ENCODE data around the gene SMCO2.

The SMCO2 gene

DNA sequence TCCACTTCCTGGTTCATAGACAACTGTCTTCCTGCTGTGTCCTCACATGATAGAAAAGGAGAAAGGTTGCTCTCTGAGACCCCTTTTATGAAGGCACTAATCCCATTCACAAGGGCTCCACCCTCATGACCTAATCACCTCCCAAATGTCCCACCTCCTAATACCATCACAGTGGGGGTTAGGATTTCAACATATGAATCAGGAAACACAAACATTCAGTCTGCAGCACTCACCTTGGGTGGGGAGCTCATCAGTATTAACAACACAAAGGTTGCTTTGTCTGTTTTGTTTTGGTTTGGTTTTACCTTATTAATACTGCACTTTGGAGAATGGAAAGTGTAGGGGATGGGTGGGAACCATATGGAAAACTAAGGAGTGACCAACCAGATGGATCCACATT, 10.5 kb upstream of the SMCO2 start:
- TF ChIP-seq GATA3 (IDR thresholded peaks at IDR 0.05; ENCODE audit: low read depth, low read length) = no peak
- no peak for TF ChIP-seq GATA2 (IDR thresholded peaks at IDR 0.05; ENCODE audit: low read depth, low read length)

DNA sequence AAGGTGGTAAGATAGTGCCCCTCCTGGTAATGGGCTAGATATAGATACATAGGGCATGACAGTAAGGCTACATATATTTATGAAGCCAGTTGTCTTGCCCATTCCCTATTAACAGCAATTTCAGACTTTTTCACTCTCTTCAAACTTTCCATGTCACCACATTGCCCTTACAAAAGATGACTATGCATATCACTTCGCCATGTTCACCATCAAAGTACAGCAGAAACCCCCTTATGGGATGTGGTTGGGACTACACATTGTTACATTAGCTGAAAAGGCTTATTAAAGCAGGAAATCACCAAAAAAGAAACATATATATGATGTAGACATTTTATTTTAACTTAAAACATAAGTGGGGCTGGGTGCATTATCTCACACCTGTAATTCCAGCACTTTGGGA, 9.8 kb upstream of the SMCO2 start:
- no peak for TF ChIP-seq GATA3 (IDR thresholded peaks at IDR 0.05; ENCODE audit: low read depth, low read length)

DNA sequence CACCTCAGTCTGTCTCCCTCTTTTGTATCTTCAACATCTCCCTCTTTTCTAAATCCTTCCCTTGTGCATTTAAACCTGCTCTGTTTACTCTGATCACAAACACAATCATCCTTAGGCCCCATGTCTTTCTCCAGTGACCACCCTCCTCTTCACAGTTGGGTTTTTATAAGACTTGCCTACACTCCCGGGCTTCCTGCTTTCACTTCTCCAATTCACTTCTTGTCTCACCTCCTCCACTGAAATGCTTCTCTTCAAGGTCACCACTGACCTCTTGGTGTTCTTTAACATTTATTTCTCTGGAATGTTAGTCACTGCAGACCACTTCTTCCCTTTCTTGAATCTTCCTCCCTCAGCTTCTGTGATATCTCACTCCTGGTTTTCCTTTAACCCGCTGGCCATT, 8.7 kb upstream of the SMCO2 start:
- TF ChIP-seq GATA2 (IDR thresholded peaks at IDR 0.05; ENCODE audit: low read depth, low read length) (no peak), GATA3 (IDR thresholded peaks at IDR 0.05; ENCODE audit: low read depth, low read length) (no peak)

DNA sequence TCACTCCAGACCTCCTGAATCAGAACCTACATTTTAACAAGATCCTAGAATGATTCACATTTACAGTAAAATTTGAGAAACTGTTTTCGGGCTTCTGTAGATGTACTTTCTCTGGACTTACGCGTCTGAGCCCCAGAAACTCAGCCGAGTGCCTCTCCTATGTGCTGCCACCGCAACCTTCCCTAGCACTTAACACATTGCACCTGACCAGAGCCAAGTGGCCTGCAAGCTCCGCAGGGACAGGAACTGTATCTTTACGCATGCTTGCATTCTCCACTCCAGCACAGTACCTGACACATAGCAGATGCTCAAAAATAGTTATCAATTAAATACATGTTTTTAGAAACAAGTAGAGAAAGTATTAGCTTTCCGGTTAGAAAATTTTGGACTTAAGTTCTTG, 1.2 kb downstream of the SMCO2 start:
- TF ChIP-seq GATA2 (IDR thresholded peaks at IDR 0.05; ENCODE audit: low read depth, low read length) (no peak), GATA3 (IDR thresholded peaks at IDR 0.05; ENCODE audit: low read depth, low read length) (no peak)

DNA sequence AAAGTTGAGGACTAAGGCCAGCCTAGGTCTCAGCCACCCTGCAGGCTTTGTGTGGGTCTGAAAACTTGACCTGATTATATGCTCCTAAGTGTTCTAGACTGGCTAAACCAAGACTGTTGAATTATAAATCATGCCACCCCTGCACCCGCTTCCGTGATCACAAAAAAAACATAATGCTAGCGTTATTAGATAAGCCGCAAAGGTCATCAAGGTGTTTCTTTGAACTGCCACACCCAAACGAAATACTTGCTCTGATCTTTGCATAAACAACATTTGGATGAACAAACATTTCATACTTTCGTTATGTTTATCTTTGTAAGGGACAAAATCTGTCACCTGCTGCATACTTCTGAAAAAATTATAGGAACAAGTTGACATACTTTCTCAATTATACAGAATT, 2.5 kb downstream of the SMCO2 start:
- TF ChIP-seq GATA2 (IDR thresholded peaks at IDR 0.05; ENCODE audit: low read depth, low read length) = no peak
- TF ChIP-seq GATA3 (IDR thresholded peaks at IDR 0.05; ENCODE audit: low read depth, low read length) = no peak

DNA sequence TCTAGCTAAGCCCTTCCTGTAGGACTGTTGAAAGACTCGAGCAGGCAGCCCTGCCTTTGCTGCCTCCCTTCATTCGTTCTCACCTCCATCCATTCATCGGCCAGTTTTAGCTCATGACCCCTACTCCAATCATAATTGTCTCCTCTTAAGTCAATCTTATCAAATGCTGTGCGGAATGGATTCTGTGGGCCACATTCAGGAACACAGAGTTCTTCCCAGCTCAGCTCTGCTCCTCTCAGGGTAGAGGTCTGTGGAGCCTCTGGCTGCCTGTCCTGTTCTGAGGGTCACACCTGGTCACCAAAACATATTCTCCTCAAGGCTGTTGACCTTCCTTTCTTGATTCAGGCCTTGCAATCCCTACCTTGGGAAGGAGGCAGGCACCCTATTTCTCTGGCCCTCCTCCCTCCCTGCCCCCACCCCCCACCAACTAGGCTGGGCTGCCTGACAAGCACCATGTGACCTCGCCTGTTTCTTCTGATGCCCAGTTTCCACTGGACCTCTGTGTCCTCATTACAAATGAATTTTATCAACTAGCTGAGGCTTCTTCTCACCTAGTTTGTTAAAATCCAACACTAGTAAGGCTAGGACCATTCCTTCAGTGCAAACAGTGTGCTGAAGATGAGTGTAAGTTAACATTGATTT, 3.5 kb downstream of the SMCO2 start:
- TF ChIP-seq GATA3 (IDR thresholded peaks at IDR 0.05; ENCODE audit: low read depth, low read length) (no peak), GATA2 (IDR thresholded peaks at IDR 0.05; ENCODE audit: low read depth, low read length) (no peak)

DNA sequence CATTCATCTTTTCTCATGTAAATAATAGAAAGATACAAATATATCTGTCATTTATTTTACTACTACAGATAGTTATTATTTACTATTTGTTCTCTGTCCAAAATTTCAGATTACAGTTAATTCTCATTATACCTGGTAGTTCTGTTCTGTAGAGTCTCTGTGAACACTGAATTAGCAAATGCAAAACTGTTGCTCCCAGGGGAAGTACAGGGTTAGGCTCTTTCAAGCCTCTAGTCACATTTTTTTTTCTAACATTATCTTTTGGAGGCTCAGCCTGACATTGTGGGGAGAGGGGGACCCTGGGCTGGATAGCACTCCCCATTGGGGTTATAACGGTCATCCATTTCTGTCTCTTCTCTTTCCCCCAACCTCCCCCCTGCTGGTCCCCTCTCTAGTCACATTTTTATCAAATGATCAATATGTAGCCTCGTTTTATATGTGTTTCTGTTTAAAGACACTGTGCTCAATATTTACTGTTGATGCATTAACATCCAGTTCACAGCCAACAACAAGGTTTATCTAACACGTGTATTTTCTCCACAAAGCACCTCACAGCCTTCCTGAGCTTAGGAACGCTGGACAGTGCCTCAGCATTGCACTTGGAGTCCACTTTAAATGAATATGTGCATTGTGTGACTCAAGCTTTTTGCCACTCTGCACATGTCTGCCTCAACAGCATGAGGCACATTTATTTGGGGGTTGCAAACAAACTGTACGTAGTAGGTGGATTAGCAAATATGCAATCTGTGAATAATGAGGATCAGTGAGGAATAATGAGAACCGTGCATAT, 4.7 kb downstream of the SMCO2 start:
- TF ChIP-seq GATA2 (IDR thresholded peaks at IDR 0.05; ENCODE audit: low read depth, low read length) (no peak), GATA3 (IDR thresholded peaks at IDR 0.05; ENCODE audit: low read depth, low read length) (no peak)

DNA sequence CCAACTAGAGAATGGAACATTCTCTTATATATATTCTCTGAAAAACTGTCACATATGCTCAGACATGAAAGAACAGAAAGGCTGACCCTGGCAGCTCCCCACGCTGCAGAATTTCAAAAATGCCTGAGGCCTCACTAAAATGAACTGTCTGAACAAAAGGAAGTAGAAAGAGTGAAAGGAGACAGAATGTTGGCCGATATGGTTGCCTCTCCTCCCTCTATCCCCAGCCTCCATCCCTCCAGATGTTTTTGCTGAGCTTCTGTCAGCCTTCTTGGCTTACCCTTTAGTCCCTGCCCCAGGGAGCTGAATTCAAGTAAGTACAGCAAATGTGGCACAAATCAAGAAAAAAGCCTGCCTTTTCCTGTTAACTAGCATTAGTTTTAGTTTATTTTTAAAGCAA, 6.9 kb downstream of the SMCO2 start:
- TF ChIP-seq GATA3 (IDR thresholded peaks at IDR 0.05; ENCODE audit: low read depth, low read length) (no peak), GATA2 (IDR thresholded peaks at IDR 0.05; ENCODE audit: low read depth, low read length) (no peak)

DNA sequence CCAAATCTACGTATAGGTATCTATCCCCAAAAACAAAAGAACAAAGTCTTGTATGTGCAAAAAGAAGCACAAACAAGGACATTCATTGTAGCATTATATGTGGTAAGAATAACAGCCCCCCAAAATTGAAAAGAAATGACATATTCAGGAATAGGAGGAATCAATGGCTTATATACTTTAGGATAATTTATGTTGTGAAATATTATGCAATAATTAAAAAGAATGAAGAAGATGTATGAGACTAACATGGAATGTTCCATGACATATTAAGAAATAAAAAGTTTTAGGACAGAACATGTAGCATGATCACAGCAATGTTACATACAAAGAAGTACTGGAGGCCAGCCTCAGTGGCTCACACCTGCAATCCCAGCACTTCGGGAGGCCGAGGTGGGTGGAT, 9.1 kb downstream of the SMCO2 start:
- TF ChIP-seq GATA3 (IDR thresholded peaks at IDR 0.05; ENCODE audit: low read depth, low read length) = no peak
- no peak for TF ChIP-seq GATA2 (IDR thresholded peaks at IDR 0.05; ENCODE audit: low read depth, low read length)

DNA sequence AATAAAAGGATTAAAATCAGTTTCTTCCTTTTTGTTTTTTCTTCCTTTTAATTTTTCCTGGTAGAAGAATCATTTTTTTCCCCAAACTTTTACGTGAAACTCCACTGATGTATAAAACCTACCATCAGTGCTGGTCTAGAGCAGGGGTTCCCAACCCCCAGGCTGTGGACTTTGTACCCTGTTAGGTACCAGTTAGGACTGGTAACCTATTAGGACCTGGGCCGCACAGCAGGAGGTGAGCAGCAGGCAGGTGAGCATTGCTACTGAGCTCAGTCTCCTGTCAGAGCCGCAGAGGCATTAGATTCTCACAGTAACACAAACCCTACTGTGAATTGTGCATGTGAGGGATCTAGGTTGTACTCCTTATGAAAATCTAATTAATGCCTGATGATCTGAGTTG, 10.1 kb downstream of the SMCO2 start:
- TF ChIP-seq GATA3 (IDR thresholded peaks at IDR 0.05; ENCODE audit: low read depth, low read length) (no peak), GATA2 (IDR thresholded peaks at IDR 0.05; ENCODE audit: low read depth, low read length) (no peak)

DNA sequence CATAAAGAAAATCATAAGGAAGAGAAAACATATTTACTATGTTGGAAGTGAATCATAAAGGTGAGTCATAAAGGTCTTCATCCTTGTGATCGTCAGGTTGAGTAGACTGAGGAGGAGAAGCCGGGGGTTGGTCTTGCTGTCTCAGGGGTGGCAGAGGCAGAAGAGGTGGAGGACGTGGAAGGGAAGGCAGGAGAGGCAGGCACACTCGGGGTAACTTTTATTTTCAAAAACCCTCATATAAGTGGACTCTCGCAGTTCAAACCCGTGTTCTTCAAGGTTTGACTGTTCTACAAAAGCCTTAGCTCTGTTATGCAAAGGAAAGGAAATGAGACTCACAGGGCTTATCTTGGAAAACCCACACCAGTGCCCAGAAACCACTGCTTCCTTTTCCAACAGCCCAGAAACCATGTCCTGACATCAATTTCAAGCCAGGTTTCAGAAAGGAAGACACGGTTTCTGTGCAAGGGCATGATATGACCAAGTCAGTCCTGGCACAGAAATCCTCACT, 14.0 kb downstream of the SMCO2 start:
- TF ChIP-seq GATA3 (IDR thresholded peaks at IDR 0.05; ENCODE audit: low read depth, low read length) = no peak
- no peak for TF ChIP-seq GATA2 (IDR thresholded peaks at IDR 0.05; ENCODE audit: low read depth, low read length)

DNA sequence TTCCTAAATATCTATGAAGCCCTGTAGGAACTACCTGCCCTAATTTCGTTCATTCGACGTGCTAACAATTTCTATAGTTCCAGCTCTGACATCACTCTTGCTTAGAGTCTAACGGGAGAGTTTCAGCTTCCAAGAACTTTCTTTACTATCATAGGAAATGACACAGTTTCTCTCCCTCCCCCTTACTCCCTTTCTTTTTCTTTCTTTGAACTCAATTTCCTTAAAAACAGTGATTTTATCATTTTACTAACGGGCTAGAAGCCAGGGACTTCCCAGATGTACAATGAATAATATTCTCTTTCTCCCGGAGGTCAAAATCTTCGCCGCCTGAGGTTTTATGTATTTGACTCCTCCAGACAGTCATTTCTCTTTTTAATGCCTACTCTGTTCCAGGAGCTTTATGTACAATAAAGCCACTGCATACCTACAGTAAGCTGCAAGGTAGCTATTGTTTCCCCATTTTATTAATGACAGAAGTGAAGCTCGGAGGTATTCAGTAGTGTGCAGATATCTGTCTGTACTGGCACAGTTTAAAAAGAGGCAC, 15.7 kb downstream of the SMCO2 start:
- no peak for TF ChIP-seq GATA2 (IDR thresholded peaks at IDR 0.05; ENCODE audit: low read depth, low read length)
- no peak for TF ChIP-seq GATA3 (IDR thresholded peaks at IDR 0.05; ENCODE audit: low read depth, low read length)

DNA sequence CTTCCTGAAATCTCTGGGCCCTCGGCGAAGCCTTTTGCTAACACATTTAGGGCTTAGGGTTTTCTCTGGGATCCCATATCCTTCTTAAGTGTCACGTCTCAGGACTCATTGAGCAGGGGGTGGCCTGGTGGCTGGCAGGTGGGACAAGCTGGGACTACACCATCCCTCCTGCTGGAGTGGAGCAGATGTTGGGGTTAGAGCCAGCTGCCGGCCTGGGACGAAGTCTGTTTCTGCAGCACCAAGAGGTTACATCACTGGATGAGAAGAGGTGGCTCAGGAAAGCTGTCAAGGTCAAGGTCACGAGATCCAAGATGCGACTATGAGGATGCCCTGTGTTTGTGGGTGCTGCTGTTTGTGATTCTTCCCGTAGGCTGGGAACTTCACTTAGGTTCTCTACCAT, 16.3 kb downstream of the SMCO2 start:
- no peak for TF ChIP-seq GATA2 (IDR thresholded peaks at IDR 0.05; ENCODE audit: low read depth, low read length)

DNA sequence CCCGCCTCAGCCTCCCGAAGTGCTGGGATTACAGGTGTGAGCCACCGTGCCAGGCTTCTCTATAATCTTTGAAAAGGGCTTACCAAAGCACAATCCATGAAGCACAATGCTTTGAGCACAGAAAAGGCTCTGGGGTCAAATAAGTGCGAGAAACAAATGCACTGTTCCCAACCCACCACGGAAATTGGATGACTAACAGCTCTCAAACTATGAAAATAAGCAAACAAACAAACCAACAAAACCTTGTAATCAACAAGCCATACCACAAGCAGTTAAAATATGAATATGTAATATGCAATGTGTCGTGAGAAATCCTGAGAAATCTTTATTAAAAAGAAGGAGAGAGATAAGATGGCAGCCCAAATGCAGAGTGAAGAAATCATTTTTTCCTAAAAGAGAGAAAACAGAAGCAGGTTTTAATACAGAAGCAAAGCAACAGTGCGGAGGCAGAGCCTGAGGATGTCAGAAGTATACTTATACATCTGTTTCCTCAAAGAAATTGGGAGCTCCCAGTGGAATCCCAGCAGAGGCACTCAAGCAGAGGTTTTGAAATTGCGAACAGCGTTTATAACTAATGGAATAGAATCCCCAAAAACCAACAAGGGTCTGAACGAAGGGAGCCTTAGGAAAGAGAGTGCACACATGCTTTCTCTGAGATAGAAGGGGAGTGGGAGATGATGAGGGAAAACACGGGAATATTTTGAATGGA, 17.1 kb downstream of the SMCO2 start:
- TF ChIP-seq GATA2 (IDR thresholded peaks at IDR 0.05; ENCODE audit: low read depth, low read length) = no peak
- TF ChIP-seq GATA3 (IDR thresholded peaks at IDR 0.05; ENCODE audit: low read depth, low read length) = no peak

DNA sequence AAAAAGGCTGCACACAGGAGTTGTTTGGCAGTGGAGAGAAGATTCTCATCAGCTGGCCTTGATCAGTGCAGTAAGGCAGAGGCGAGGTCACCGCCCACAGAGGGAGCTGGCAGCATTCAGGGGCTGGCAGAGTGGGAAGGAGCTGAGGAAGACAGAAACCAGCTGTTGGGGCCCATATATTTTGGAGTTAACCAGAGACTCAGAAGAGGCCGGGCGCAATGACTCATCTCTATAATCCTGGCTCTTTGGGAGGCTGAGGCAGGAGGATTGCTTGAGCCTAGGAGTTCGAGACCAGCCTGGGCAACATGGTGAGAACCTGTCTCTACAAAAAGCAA, 17.7 kb downstream of the SMCO2 start:
- TF ChIP-seq GATA3 (IDR thresholded peaks at IDR 0.05; ENCODE audit: low read depth, low read length) (no peak), GATA2 (IDR thresholded peaks at IDR 0.05; ENCODE audit: low read depth, low read length) (no peak)
